CD4-positive, alpha-beta T cell treated with Interleukin-1 beta for 1 hour (primary cell): ENCODE data around the gene AFAP1L2.

Experiments
- DNase-seq, 2 donors: peaks; one replicate each; pipeline ENCODE4 v3.0.0-alpha.2; 2020 to 2022

The AFAP1L2 gene

GRCh38 chr10:114260366-114260765 lies 143.9 kb downstream of the AFAP1L2 start:
- no peak for DNase-seq

GRCh38 chr10:114259824-114260223 lies 144.5 kb downstream of the AFAP1L2 start:
- DNase-seq, result no peak

- no peak for DNase-seq
These were observed 145.9 kb downstream of the AFAP1L2 start for GRCh38 chr10:114258274-114258840.

GRCh38 chr10:114257498-114257897 lies 146.8 kb downstream of the AFAP1L2 start:
- no peak for DNase-seq

- DNase-seq, result no peak
These were observed 147.5 kb downstream of the AFAP1L2 start for GRCh38 chr10:114256822-114257221.

- DNase-seq, result no peak
These were observed 148.1 kb downstream of the AFAP1L2 start for GRCh38 chr10:114256008-114256765.

- no peak for DNase-seq
These were observed 149.1 kb downstream of the AFAP1L2 start for GRCh38 chr10:114255227-114255626.

- DNase-seq, result no peak
These were observed 151.4 kb downstream of the AFAP1L2 start for GRCh38 chr10:114252883-114253282.

- DNase-seq, result no peak
These were observed 152.2 kb downstream of the AFAP1L2 start for GRCh38 chr10:114252092-114252491.

- no peak for DNase-seq
These were observed 153.6 kb downstream of the AFAP1L2 start for GRCh38 chr10:114250716-114251115.

- DNase-seq, result no peak
These were observed 154.1 kb downstream of the AFAP1L2 start for GRCh38 chr10:114250236-114250635.

- no peak for DNase-seq
These were observed 157.5 kb downstream of the AFAP1L2 start for GRCh38 chr10:114246679-114247305.

- no peak for DNase-seq
These were observed 159.0 kb downstream of the AFAP1L2 start for GRCh38 chr10:114245121-114245791.
